Muscle layer of colon (tissue), 2 donors: ENCODE measurements around the gene NHLH2.

Source experiments
- H3K27ac ChIP-seq: one replicate; pipeline ENCODE4 v1.7.0; 2013; ENCODE audit warnings: low read depth, mild to moderate bottlenecking, low read length, moderate library complexity
- H3K27me3 ChIP-seq, 2 donors: one replicate each; pipeline ENCODE4 v1.7.0; 2013; ENCODE audit warnings: low read length in 2 of 2, mild to moderate bottlenecking in 2 of 2; ENCODE audit not compliant: insufficient read depth in 2 of 2, control insufficient read depth in 1 of 2
- H3K36me3 ChIP-seq: one replicate; pipeline ENCODE4 v1.7.0; 2013; ENCODE audit warnings: mild to moderate bottlenecking, low read length; ENCODE audit not compliant: insufficient read depth
- H3K4me1 ChIP-seq: one replicate; pipeline ENCODE4 v1.7.0; 2013; ENCODE audit warnings: mild to moderate bottlenecking, low read length; ENCODE audit not compliant: insufficient read depth
- H3K4me3 ChIP-seq, 2 donors: one replicate each; pipeline ENCODE4 v1.7.0; 2013; ENCODE audit warnings: low read length in 2 of 2, low read depth in 1 of 2, mild to moderate bottlenecking in 1 of 2, moderate library complexity in 1 of 2
- H3K9ac ChIP-seq: one replicate; pipeline ENCODE4 v1.7.0; 2013; ENCODE audit warnings: low read length
- H3K9me3 ChIP-seq: one replicate; pipeline ENCODE4 v1.7.0; 2013; ENCODE audit warnings: mild to moderate bottlenecking, low read length
- donor health status: abdominal sarcoma.
- donor health status: Adenocarcinoma of cecum.

The NHLH2 gene

DNA sequence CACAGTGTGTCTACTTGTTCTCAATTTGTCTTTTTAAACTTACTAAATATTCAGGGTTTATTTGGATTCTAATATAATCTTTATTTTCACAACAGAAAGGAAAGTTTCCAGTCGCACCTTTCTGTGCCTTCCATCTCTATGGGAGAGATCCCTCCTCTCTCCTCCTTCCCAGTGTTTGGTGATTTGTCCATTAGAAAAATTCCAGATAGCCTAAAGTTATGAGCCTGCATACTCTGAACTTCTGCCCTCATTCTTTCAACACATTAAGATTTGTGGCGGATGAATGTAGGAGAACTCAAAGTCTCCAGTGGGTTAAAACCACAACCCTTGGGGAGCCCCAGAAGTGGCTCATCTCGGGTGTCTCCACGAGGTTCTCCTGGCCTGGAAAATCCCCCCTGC lies 3.6 kb downstream of the NHLH2 start:
- Histone ChIP-seq H3K27ac (no peak overlapping the region), H3K4me3 (no peak overlapping the region), H3K9me3 (no peaks in the 10 kb centered on the region), H3K36me3 (no peaks in the 10 kb centered on the region), H3K4me1 (peaks cover 20% of the 10 kb centered on the region), H3K27me3 (peaks cover 51 to 56% of the 10 kb centered on the region in 2 donors), H3K9ac (no peak overlapping the region)

DNA sequence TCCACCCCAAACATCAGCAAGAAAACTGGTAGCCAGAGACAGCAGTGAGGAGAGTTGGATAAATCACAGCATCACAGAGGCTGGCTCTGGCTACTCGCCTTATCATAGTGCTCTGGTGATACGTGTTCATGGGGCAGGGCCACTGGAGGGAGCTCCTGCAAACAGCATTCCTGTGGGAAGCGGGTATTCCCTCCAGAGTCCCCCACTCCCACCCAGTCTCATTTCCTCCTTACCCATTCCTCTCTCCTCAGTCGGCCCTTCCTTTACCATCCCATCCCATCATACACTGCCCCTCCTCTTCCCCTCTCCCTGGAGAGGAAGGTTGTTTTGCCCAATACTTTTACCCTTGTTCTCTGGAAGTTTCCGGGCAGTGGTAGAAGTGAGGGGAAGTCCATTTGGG lies 7.1 kb downstream of the NHLH2 start:
- Histone ChIP-seq H3K27ac (no peak overlapping the region), H3K27me3 (peaks cover 23 to 30% of the 10 kb centered on the region in 2 donors), H3K9me3 (no peaks in the 10 kb centered on the region)

GRCh38 chr1:115832651-115833050 lies 8.3 kb downstream of the NHLH2 start:
- Histone ChIP-seq H3K9ac (no peak overlapping the region), H3K4me3 (no peak overlapping the region), H3K9me3 (no peaks in the 10 kb centered on the region), H3K27me3 (peaks cover 11 to 18% of the 10 kb centered on the region in 2 donors), H3K4me1 (peaks cover 5% of the 10 kb centered on the region), H3K36me3 (no peaks in the 10 kb centered on the region), H3K27ac (no peak overlapping the region)

More for the DNA sequence above, 7.1 kb downstream of the NHLH2 start:
- no peak overlapping the region for H3K9ac ChIP-seq
- no peak overlapping the region for H3K4me3 ChIP-seq
- no peaks in the 10 kb centered on the region for H3K36me3 ChIP-seq
- H3K4me1 ChIP-seq, result peaks cover 11% of the 10 kb centered on the region

GRCh38 chr1:115830963-115831362 lies 10.0 kb downstream of the NHLH2 start:
- no peaks in the 10 kb centered on the region for H3K36me3 ChIP-seq
- H3K27me3 ChIP-seq, result peaks cover 3 to 4% of the 10 kb centered on the region in 2 donors
- no peak overlapping the region for H3K9ac ChIP-seq

DNA sequence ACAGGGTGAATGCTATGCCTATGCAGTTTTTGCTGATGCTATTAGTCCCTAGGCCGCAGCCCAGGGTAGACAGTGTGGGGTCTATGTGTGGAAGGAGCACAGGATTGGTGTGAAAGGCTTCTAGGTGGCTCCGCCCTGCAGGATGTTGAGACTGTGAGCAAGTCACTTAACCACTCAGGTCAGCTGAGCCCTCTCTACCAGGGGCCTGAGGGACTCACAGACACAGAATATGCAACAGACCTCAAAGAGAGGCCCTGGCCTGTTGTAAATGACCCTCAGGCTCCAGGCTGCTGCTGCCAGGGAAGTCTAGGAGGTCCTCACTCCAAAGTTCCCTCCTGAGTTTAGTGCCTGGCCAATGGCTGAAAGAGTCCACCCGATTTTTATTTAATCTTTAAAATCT lies 11.0 kb downstream of the NHLH2 start:
- H3K27me3 ChIP-seq, result peaks cover 0 to 3% of the 10 kb centered on the region in 2 donors
- peaks cover 5% of the 10 kb centered on the region for H3K4me1 ChIP-seq
- H3K36me3 ChIP-seq, result no peaks in the 10 kb centered on the region
- H3K27ac ChIP-seq, result no peak overlapping the region
- no peak overlapping the region for H3K4me3 ChIP-seq
- H3K9ac ChIP-seq, result no peak overlapping the region
- H3K9me3 ChIP-seq, result no peaks in the 10 kb centered on the region

More at GRCh38 chr1:115830963-115831362, 10.0 kb downstream of the NHLH2 start:
- H3K9me3 ChIP-seq, result no peaks in the 10 kb centered on the region
- H3K27ac ChIP-seq, result no peak overlapping the region
- H3K4me3 ChIP-seq, result no peak overlapping the region
- H3K4me1 ChIP-seq, result peaks cover 5% of the 10 kb centered on the region

DNA sequence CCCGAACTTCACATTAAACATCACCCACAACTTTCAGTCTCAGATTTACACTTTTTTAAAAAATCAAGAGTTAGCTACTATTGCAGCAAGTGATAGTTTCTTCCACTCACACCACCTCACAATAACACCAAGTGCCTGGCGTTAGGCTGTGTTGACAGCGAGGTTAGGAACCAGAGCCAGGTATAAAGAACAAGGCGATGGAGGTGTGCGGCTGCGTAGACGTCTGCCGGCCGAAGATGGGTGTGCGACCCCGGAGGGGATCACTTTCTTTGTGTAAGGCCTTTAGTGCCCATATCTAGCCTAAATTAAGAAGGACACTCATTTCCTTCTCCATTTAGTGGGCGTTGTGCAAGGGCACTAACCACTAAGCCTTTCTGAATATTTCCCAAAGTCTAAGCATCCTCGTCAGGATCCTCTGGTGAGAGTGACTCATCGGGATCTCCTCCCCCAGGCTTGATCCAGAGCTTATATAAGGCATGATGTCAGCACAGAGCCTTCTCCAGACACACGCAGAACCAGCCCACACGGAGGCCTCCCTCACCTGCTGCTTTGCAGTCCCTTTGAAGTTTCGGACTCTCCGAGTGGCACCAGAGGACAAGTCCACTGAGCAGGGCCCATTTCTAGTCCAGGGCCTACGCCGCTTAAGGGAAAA lies 11.8 kb downstream of the NHLH2 start:
- peaks cover 0 to 3% of the 10 kb centered on the region in 2 donors for H3K27me3 ChIP-seq
- peak overlapping the region; percentile 47 to 61 for H3K4me3 ChIP-seq
- H3K4me1 ChIP-seq, result peaks cover 5% of the 10 kb centered on the region
- no peaks in the 10 kb centered on the region for H3K36me3 ChIP-seq
- H3K9me3 ChIP-seq, result no peaks in the 10 kb centered on the region
- no peak overlapping the region for H3K9ac ChIP-seq
- no peak overlapping the region for H3K27ac ChIP-seq

DNA sequence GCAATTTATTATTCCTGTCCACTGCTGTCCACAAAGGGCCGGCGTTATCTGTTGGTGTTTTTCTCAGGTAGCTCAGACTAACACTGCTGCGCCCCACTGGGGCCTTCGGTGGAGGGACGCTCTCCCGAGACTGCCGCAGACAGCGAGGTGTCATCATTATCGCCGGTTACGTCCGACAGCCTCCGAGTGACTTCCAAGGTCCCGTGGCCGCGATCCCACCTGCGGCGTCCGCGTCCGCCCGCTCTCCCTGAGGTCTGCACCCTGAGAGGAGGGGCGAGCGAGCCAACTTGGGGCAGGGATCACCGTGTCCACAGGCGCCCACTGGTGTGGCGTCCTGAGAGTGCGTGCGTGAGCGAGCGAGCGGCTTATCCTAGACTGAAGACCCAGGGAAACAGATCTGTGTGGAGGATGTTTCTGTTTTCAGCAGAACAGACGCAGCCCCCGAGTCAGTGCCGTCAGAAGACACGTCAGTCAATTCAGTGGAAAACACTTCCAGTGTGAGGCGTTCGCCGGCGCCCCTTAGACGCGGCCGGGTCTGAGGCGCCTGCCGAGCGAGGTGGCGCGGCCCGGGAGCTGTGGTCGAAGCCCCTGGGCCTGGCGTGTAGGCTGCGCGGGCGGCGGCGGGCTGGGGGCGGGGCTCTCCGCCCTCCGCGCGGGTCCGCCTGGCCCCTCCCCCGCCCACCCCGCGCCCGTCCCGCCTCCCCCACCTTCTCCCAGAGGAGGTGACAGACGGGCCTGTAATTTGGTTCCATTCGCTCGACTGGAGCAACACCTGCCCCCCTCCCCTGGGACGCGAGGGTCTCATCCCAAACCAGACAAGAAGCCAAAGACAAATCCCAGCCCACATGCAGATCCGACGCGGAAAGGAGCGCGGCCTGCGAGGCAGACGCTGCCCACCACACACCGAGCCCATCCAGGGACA lies 12.6 kb downstream of the NHLH2 start:
- H3K27ac ChIP-seq, result peak overlapping the region; percentile 1
- no peaks in the 10 kb centered on the region for H3K27me3 ChIP-seq
- H3K4me1 ChIP-seq, result peaks cover 5% of the 10 kb centered on the region
- no peaks in the 10 kb centered on the region for H3K9me3 ChIP-seq
- H3K4me3 ChIP-seq, result peak overlapping the region; percentile 47 to 65
- H3K36me3 ChIP-seq, result no peaks in the 10 kb centered on the region
- H3K9ac ChIP-seq, result no peak overlapping the region

DNA sequence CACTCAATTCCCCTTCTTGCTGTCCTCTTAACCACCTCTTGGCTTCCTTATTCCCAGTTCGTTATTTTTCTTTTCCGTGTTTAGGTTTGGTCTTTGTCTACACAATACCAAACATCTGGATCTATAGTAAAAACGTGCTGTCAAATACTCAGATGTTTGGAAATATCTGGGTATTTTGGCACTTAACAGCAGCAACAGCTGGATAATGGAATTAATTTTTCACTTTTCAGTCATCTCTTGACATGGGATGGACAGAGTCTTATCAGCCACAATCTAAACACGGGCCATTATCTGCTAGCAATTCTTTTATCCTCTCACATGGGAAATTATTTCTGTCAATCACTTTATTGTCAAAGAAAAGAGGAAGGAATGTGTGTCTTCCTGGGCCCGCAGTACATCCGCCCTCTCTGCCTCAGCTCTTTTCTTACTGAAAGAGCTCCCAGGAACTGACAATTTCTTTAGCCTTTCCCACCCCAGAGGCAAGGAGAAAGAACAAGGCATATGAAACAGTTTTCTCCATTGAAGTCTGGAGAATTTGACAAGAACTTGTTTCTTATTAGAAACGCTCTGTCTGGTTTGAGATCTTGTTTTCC lies 13.4 kb downstream of the NHLH2 start:
- no peak overlapping the region for H3K27ac ChIP-seq

DNA sequence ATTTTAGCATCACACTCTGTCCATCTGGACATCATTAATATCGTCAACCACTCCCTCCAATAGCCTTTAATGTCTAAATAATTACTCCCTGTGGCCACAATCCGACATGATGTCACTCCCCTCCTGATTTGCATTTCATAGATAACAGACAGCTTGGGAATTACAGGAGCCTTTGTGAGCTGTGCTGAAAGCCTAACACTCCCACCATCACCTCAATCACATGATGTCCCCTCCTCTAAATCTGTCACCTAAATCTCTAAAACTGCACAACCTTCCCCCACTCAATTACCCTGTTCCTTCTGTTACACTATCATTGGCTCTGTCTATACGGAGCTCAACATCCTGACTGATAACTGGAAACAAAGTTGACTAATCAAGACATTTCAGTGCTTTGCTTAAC lies 14.3 kb downstream of the NHLH2 start:
- Histone ChIP-seq H3K27ac (no peak overlapping the region), H3K27me3 (no peaks in the 10 kb centered on the region), H3K4me1 (peaks cover 5% of the 10 kb centered on the region), H3K9ac (no peak overlapping the region), H3K4me3 (no peak overlapping the region), H3K36me3 (no peaks in the 10 kb centered on the region), H3K9me3 (no peaks in the 10 kb centered on the region)

More for the DNA sequence above, 13.4 kb downstream of the NHLH2 start:
- Histone ChIP-seq H3K4me3 (peak overlapping the region in 1 of 2 donors; percentile 65), H3K36me3 (no peaks in the 10 kb centered on the region), H3K27me3 (no peaks in the 10 kb centered on the region), H3K9ac (no peak overlapping the region), H3K4me1 (peaks cover 5% of the 10 kb centered on the region), H3K9me3 (no peaks in the 10 kb centered on the region)

- no peaks in the 10 kb centered on the region for H3K27me3 ChIP-seq
- H3K9me3 ChIP-seq, result no peaks in the 10 kb centered on the region
- H3K9ac ChIP-seq, result no peak overlapping the region
- no peak overlapping the region for H3K4me3 ChIP-seq
- H3K36me3 ChIP-seq, result no peaks in the 10 kb centered on the region
- H3K4me1 ChIP-seq, result no peaks in the 10 kb centered on the region
- no peak overlapping the region for H3K27ac ChIP-seq
These were observed 18.8 kb downstream of the NHLH2 start for GRCh38 chr1:115822117-115822516.

DNA sequence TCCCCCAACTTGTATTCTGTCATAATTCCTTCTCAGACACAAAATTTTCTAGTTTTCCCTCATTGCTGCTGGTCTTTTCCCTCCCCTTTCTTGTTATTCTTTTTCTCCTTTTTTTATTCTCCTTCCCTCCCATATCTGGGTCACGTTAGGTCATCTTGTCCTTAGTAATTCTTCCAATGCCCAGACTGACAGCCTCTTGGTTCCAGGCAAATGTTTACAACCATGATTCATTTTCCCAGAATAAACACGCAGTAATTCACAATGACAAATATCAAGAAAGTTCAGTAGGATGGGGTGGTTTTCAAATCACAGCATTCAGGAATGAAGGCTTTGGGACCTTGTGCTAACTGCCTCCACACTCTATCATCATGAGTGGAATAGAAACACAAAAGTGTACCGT lies 25.2 kb downstream of the NHLH2 start:
- Histone ChIP-seq H3K4me3 (no peak overlapping the region), H3K4me1 (no peaks in the 10 kb centered on the region), H3K9me3 (no peaks in the 10 kb centered on the region), H3K9ac (no peak overlapping the region), H3K27ac (no peak overlapping the region), H3K27me3 (no peaks in the 10 kb centered on the region), H3K36me3 (no peaks in the 10 kb centered on the region)
